ENCODE data around the gene EXT2. TPM values are rescaled to one million over a fixed set of nuclear protein-coding genes. Genes with fewer than 3 reads are reported as not detected.
A peak's percentile ranks its signal among the peaks of the same experiment; 100 is the strongest.

The EXT2 gene
- total RNA-seq, 1 donor from 2014 or later, result 24.5 TPM

DNA sequence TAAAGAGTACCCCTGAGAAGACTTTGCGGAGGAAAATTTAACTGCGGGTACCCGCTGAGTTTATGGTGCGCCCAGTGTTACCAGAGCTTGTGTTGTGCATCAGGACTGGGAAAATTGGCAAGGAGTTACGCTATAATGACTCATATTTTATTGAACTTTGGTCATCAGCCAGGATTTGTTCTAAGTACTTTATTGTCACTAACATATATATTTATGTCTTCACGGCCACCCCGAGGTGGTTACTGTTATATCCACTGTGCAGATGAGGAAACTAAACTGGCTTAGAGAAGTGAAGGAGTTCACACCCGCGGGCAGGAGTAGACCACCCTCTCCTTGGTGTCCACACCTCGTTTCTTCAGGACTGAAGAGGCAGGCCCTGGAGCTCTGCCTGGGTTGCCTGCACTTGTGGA lies 28.7 kb upstream of the EXT2 start:
- H3K36me3 ChIP-seq, result peaks cover 13% of the 10 kb centered on the region
- intact Hi-C loops (cut with micrococcal nuclease), result no loop called here
- no peaks in the 10 kb centered on the region for H3K9me3 ChIP-seq (replicated peaks)
- H3K4me1 ChIP-seq, result peaks cover 16% of the 10 kb centered on the region
- peak overlapping the region; percentile 76 for H3K4me3 ChIP-seq
- no peaks in the 10 kb centered on the region for H3K27me3 ChIP-seq (ENCODE audit: low read depth)
- peak overlapping the region; percentile 89 for H3K27ac ChIP-seq (replicated peaks)
- TF ChIP-seq, protein P1, sequence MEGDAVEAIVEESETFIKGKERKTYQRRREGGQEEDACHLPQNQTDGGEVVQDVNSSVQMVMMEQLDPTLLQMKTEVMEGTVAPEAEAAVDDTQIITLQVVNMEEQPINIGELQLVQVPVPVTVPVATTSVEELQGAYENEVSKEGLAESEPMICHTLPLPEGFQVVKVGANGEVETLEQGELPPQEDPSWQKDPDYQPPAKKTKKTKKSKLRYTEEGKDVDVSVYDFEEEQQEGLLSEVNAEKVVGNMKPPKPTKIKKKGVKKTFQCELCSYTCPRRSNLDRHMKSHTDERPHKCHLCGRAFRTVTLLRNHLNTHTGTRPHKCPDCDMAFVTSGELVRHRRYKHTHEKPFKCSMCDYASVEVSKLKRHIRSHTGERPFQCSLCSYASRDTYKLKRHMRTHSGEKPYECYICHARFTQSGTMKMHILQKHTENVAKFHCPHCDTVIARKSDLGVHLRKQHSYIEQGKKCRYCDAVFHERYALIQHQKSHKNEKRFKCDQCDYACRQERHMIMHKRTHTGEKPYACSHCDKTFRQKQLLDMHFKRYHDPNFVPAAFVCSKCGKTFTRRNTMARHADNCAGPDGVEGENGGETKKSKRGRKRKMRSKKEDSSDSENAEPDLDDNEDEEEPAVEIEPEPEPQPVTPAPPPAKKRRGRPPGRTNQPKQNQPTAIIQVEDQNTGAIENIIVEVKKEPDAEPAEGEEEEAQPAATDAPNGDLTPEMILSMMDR (IDR thresholded peaks at IDR 0.05; ENCODE audit: borderline replicate concordance), result no peak
- DNase-seq, result no peak

DNA sequence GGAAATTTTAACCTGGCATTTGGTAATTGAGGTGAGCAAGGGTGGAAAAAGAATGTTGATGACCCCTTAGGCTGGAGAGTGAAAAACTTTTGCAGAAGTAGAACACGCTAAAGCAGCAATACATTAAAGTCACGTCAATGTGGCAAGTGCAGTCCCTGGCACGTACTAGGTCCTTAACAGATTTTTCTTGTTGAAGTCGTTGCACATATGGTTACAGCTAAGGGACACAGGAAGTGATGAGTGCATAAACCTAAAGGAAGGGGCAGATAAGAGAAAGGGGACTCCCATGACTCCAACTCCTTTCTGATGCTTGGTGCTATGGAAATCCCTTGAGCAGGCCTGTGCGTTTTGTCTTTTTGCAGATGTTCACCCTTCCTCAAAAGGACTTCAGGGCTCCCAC lies 28.2 kb upstream of the EXT2 start:
- Histone ChIP-seq H3K4me1 (peaks cover 16% of the 10 kb centered on the region), H3K27ac (replicated peaks) (peak overlapping the region; percentile 89), H3K4me3 (peak overlapping the region; percentile 76), H3K27me3 (ENCODE audit: low read depth) (no peaks in the 10 kb centered on the region), H3K9me3 (replicated peaks) (no peaks in the 10 kb centered on the region), H3K36me3 (peaks cover 17% of the 10 kb centered on the region)
- intact Hi-C loops (cut with micrococcal nuclease), result no loop called here
- TF ChIP-seq, protein P1 (IDR thresholded peaks at IDR 0.05; ENCODE audit: borderline replicate concordance), result no peak
- DNase-seq, result no peak

DNA sequence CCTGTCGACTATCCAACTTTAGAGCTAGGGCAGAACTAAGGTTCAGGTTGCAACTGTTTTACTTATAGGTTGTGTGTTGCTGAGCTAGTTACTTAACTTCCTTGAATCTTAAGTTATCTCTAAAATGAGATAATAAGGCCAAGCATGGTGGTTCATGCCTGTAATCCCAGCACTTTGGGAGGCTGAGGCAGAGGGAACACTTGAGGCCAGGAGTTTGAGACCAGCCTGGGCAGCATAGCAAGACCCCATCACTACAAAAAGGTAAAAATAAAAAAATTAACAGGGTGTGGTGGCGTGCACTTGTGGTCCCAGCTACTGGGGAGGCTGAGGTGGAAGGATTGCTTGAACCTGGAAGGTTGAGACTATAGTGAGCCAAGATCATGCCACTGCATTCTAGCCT lies 27.3 kb upstream of the EXT2 start:
- no peak for DNase-seq
- no peaks in the 10 kb centered on the region for H3K27me3 ChIP-seq (ENCODE audit: low read depth)
- TF ChIP-seq, protein P1 (IDR thresholded peaks at IDR 0.05; ENCODE audit: borderline replicate concordance), result no peak
- no peaks in the 10 kb centered on the region for H3K9me3 ChIP-seq (replicated peaks)
- H3K4me1 ChIP-seq, result peaks cover 16% of the 10 kb centered on the region
- intact Hi-C loops (cut with micrococcal nuclease), result no loop called here
- no peak overlapping the region for H3K27ac ChIP-seq (replicated peaks)
- no peak overlapping the region for H3K4me3 ChIP-seq
- H3K36me3 ChIP-seq, result peaks cover 26% of the 10 kb centered on the region

DNA sequence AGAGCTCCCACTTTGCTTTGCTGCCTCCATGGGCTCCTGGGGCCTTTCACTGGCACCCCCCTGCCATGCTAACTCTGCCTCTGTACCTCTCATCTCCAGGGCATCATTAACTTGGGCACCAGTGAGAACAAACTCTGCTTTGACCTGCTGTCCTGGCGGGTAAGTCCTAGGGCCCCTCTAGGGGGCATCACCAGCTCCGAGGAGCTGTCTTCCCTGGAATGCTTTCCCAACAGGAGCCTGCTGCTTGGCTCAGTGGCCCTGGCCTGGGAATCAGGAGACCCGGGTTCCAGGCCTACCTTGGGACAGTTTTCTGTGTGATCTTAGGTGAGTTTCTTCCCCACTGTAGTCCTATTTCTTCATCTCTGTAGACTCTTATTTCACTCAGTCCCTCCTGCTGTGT lies 24.3 kb upstream of the EXT2 start:
- intact Hi-C loops (cut with micrococcal nuclease), result no loop called here
- H3K36me3 ChIP-seq, result peaks cover 46% of the 10 kb centered on the region
- H3K27me3 ChIP-seq (ENCODE audit: low read depth), result no peaks in the 10 kb centered on the region
- peaks cover 11% of the 10 kb centered on the region for H3K4me1 ChIP-seq
- no peaks in the 10 kb centered on the region for H3K9me3 ChIP-seq (replicated peaks)
- H3K27ac ChIP-seq (replicated peaks), result no peak overlapping the region
- TF ChIP-seq, protein P1 (IDR thresholded peaks at IDR 0.05; ENCODE audit: borderline replicate concordance), result no peak
- H3K4me3 ChIP-seq, result no peak overlapping the region
- DNase-seq, result no peak

DNA sequence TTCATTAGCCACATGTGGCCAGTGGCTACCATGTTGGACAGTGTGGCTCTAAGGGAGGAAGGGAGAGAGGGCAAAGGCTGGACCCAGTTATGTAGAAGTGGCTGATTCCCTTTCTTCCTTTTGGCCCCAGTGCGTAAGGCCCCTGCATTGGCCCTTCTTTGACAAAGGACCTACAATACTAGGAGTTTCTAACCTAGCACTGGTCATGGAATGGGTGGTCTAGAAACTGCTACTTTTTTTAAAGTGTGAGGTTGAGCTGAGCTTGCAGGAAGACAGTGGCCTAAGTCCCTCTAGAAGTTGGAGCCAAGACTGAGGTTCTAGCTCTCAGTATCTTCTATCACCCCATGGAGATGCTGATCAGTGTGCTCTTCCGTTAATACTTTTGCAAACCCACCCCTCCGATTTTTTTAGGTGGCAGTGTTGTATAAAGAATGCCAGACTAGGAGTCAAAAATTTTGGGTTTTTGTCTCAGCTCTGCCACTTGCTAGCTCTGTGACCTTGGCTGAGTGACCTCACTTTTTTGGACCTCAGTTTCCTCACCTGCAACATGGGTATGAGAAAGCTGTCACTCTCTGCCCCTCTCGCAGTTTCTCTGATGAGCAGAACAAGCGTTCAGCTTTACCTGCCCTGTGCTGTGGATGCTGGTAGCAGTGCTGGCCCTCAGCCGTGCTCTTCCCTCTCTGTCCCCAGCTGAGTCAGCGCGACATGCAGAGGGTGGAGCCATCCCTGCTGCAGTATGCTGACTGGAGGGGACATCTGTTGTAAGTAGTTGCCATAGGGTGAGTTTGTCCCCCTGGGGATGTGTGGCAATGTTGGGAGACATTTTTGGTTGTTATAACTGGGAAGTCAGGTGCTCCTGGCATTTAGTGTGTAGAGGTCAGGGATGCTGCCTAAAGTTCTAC lies 22.5 kb upstream of the EXT2 start:
- Histone ChIP-seq H3K36me3 (peaks cover 62% of the 10 kb centered on the region), H3K9me3 (replicated peaks) (no peaks in the 10 kb centered on the region), H3K27ac (replicated peaks) (no peak overlapping the region), H3K4me1 (no peaks in the 10 kb centered on the region), H3K4me3 (no peak overlapping the region), H3K27me3 (ENCODE audit: low read depth) (no peaks in the 10 kb centered on the region)
- DNase-seq, result no peak
- intact Hi-C loops (cut with micrococcal nuclease), result no loop called here
- TF ChIP-seq, protein P1 (IDR thresholded peaks at IDR 0.05; ENCODE audit: borderline replicate concordance), result no peak
